Nephron (organoid): Measurements from ENCODE around the gene TAS2R40.
"Not testable (repeated sequence)": the region's sequence is repeated elsewhere in the genome, so short reads cannot be mapped to it uniquely, and the experiment has no call there.

Source experiments
- H3K27ac Mint-ChIP-seq, 3 experiments: 2 replicates each; pipeline ENCODE4 v1.8.0; 2020; ENCODE audit warnings: mixed read lengths in 3 of 3, mild to moderate bottlenecking in 2 of 3, moderate library complexity in 1 of 3
- H3K27me3 Mint-ChIP-seq: 2 replicates; pipeline ENCODE4 v1.8.0; 2021; ENCODE audit warnings: low read depth, mild to moderate bottlenecking, moderate library complexity, mixed read lengths
- H3K36me3 Mint-ChIP-seq: 2 replicates; pipeline ENCODE4 v1.8.0; 2020; ENCODE audit warnings: low read depth, mixed read lengths
- H3K4me1 Mint-ChIP-seq: 2 replicates; pipeline ENCODE4 v1.8.0; 2020; ENCODE audit warnings: mixed read lengths
- H3K4me3 Mint-ChIP-seq, 3 experiments: 2 replicates each; pipeline ENCODE4 v1.8.0; 2020; ENCODE audit warnings: mild to moderate bottlenecking in 3 of 3, mixed read lengths in 3 of 3, moderate library complexity in 2 of 3
- H3K9me3 Mint-ChIP-seq: 2 replicates; pipeline ENCODE4 v1.8.0; 2020; ENCODE audit warnings: mixed read lengths
- CTCF ChIP-seq, 3 experiments: fragments of 200-600 bp; sonication (generic); IDR thresholded peaks; one replicate each; pipeline ENCODE4 v1.5.0; 2021; ENCODE audit warnings: antibody characterized with exemption in 3 of 3; ENCODE audit not compliant: unreplicated experiment in 3 of 3

TAS2R40 gene

GRCh38 chr7:143263266-143264195, 41.7 kb downstream of the TAS2R40 start, which contains the start of gene GSTK1:
Gene GSTK1 (plus strand): TSS chr7:143263441. CDS start chr7:143263514, 73 bp downstream.
- TF ChIP-seq CTCF (IDR thresholded peaks at IDR 0.05; ENCODE audit: unreplicated experiment in 3 of 3) = no peak
- Mint-ChIP-seq H3K4me3 (peak within 1 kb of the TSS; percentile 91 to 98 (median 97)), H3K4me1 (peaks cover 17% of the 10 kb centered on the region), H3K36me3 (peaks cover 17% of the 10 kb centered on the region), H3K27ac (peak within 1 kb of the TSS; percentile 88 to 97 (median 93)), H3K27me3 (no peaks in the 10 kb centered on the region), H3K9me3 (no peaks in the 10 kb centered on the region)

- H3K9me3 Mint-ChIP-seq, H3K27me3 Mint-ChIP-seq: not testable (repeated sequence)
- peak overlapping the region; percentile 91 to 98 (median 97) for H3K4me3 Mint-ChIP-seq
- peaks cover 24% of the 10 kb centered on the region for H3K36me3 Mint-ChIP-seq
- H3K27ac Mint-ChIP-seq = peak overlapping the region; percentile 88 to 97 (median 93)
- H3K4me1 Mint-ChIP-seq = peaks cover 17% of the 10 kb centered on the region
Observed at GRCh38 chr7:143264196-143264568, 42.3 kb downstream of the TAS2R40 start.

GRCh38 chr7:143265017-143265693, 43.3 kb downstream of the TAS2R40 start:
- peaks cover 17% of the 10 kb centered on the region for H3K4me1 Mint-ChIP-seq
- no peak for TF ChIP-seq CTCF (IDR thresholded peaks at IDR 0.05; ENCODE audit: unreplicated experiment in 3 of 3)
- no peaks in the 10 kb centered on the region for H3K27me3 Mint-ChIP-seq
- H3K9me3 Mint-ChIP-seq = no peaks in the 10 kb centered on the region
- H3K4me3 Mint-ChIP-seq = peak overlapping the region; percentile 35 to 62 (median 60)
- peak overlapping the region in 1 of 3 experiments; percentile 1 for H3K27ac Mint-ChIP-seq
- H3K36me3 Mint-ChIP-seq = peaks cover 33% of the 10 kb centered on the region

- no peak for TF ChIP-seq CTCF (IDR thresholded peaks at IDR 0.05; ENCODE audit: unreplicated experiment in 3 of 3)
- Mint-ChIP-seq H3K9me3 (no peaks in the 10 kb centered on the region), H3K27me3 (no peaks in the 10 kb centered on the region), H3K27ac (peak overlapping the region; percentile 38 to 79 (median 76)), H3K36me3 (peaks cover 40% of the 10 kb centered on the region), H3K4me3 (no peak overlapping the region), H3K4me1 (peaks cover 10% of the 10 kb centered on the region)
Observed at GRCh38 chr7:143269251-143269650, 47.4 kb downstream of the TAS2R40 start.

- H3K36me3 Mint-ChIP-seq = peaks cover 30% of the 10 kb centered on the region
- no peak overlapping the region for H3K4me3 Mint-ChIP-seq
- TF ChIP-seq CTCF (IDR thresholded peaks at IDR 0.05; ENCODE audit: unreplicated experiment in 3 of 3) = no peak
- H3K9me3 Mint-ChIP-seq = no peaks in the 10 kb centered on the region
- no peaks in the 10 kb centered on the region for H3K4me1 Mint-ChIP-seq
- no peak overlapping the region for H3K27ac Mint-ChIP-seq
- H3K27me3 Mint-ChIP-seq = no peaks in the 10 kb centered on the region
Observed at GRCh38 chr7:143271240-143271639, 49.4 kb downstream of the TAS2R40 start.
